Lower leg skin (tissue), 4 donors: ENCODE measurements around the gene SH3BP1. TPM values are rescaled to one million over a fixed set of nuclear protein-coding genes. Genes with fewer than 3 reads are reported as not detected.
A peak's percentile ranks its signal among the peaks of the same experiment; 100 is the strongest.

Source experiments
- DNase-seq, 2 donors: peaks; one replicate each; pipeline ENCODE4 v3.0.0-alpha.2; 2019; ENCODE audit warnings: low spot score in 2 of 2
- H3K4me3 ChIP-seq: fragments of 200-600 bp; sonication (generic); 2 replicates; pipeline ENCODE4 v1.5.1; 2017; ENCODE audit warnings: mild to moderate bottlenecking, low read depth; ENCODE audit not compliant: poor library complexity, severe bottlenecking
- POLR2A ChIP-seq, 2 donors: fragments of 450-650 bp; IDR thresholded peaks; one replicate each; pipeline ENCODE4 v1.6.1; 2016 to 2017; ENCODE audit warnings: antibody characterized with exemption in 2 of 2, mild to moderate bottlenecking in 1 of 2, moderate library complexity in 1 of 2
- WGBS, 2 donors: methylation state at CpG; one replicate each; pipeline ENCODE4 v1.1.5; 2018; 5-methylcytosine and 5-hydroxymethylcytosine counted together
- intact Hi-C: fragments of 100-400 bp; cut with DNase I; formaldehyde crosslinking; loops from one replicate; pipeline ENCODE4 v1.15.0; 2023; ENCODE audit warnings: low total_unique reads
- total RNA-seq, 4 donors: library from RNA; depleted of rRNA; stranded (reverse); fragments of >200 nt; gene quantifications; one replicate each; pipeline ENCODE4 v1.1.0, GENCODE V29; 2016
- TF ChIP-seq, protein P1 (sequence below), 3 donors: fragments of 450-650 bp; IDR thresholded peaks; one replicate each; pipeline ENCODE4 v1.5.1; 2016; ENCODE audit warnings: antibody characterized with exemption in 3 of 3, mild to moderate bottlenecking in 3 of 3, moderate library complexity in 2 of 3

Gene SH3BP1
- total RNA-seq, 4 donors from 2014 or later, result 29.1 to 83.3 (median 60.3) TPM

DNA sequence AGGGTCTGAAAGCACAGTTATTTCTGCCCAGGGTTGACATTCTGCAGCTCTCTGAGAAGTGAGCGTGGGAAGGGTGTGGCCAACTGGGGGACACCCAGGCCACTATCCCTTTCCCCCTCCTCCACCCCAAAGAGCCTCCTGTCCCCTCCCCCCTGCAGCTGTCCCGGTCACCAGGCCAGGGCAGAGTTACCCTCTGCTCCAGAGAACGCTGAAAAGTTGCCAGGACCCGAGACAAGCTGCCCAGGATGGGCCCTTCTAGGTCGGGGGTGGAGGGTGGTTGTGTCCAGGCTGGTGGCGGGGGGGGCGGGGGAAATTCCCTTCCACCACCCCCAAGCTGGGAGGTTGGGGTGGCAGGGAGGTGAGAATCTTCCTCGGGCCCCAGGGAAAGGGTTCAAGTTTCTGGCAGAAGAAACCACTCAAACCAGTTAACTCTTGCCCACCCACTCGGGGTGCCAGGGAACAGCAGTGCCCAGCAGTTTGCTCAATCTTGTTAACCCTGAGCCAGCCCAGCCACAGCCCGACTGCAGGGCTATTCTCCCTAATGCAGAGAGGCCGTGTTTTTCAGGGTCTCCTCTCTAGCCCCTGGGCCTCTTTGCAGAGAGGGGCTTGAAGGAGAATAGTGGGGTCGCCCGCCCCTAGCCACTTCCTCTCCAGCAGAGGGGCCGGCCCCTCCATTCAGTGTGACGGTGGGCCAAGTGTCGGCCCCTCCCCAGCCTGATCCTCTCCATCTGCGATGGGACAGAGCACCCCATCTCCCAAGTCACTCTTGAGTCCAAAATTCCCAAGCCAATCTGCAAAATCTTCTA lies 36.7 kb downstream of the SH3BP1 start:
- no peak for TF ChIP-seq POLR2A (IDR thresholded peaks at IDR 0.05)
- TF ChIP-seq, protein P1, sequence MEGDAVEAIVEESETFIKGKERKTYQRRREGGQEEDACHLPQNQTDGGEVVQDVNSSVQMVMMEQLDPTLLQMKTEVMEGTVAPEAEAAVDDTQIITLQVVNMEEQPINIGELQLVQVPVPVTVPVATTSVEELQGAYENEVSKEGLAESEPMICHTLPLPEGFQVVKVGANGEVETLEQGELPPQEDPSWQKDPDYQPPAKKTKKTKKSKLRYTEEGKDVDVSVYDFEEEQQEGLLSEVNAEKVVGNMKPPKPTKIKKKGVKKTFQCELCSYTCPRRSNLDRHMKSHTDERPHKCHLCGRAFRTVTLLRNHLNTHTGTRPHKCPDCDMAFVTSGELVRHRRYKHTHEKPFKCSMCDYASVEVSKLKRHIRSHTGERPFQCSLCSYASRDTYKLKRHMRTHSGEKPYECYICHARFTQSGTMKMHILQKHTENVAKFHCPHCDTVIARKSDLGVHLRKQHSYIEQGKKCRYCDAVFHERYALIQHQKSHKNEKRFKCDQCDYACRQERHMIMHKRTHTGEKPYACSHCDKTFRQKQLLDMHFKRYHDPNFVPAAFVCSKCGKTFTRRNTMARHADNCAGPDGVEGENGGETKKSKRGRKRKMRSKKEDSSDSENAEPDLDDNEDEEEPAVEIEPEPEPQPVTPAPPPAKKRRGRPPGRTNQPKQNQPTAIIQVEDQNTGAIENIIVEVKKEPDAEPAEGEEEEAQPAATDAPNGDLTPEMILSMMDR (IDR thresholded peaks at IDR 0.05), result no peak
- peak overlapping the region; percentile 40 for H3K4me3 ChIP-seq
- no peak for DNase-seq
- 21 to 23% methylated on average over 15 to 17 of the region's 17 CpGs for WGBS, 2 donors
- intact Hi-C loops, result no loop called here

DNA sequence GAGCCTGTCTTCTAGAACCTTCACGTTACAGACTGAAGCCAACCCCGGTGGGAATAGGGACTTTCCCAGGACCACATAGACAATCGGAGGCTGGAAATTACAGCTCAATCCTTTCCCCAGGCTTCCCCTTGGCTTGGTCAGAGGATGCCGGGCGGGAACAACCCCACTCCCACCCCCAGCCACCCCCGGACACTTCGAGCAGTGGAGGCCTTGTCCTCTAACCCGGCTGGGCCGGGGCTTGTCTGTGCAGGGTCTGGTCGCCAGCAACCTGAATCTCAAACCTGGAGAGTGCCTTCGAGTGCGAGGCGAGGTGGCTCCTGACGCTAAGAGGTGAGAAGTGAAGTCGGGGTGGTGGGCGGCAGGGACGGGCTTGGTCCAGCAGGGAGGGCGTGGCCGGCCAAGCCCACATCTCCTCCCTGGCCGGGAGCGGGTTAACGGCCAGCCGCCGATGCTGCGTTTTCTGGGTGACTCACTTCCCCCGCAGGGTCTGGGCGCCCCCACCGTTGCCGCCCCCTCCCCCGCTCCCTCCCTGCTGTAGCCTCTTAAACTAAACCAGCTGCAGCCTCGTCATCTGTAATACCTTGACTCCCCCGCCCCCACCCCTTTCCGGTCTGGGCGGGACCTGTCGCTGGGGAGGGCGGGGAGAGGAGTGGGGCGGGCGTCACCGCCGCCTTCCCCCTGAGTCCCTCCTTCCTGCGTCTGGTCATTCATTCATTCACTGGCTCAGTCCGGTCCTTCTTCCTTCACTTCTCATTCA lies 37.4 kb downstream of the SH3BP1 start:
- TF ChIP-seq, protein P1 (IDR thresholded peaks at IDR 0.05), result no peak
- TF ChIP-seq POLR2A (IDR thresholded peaks at IDR 0.05), result no peak
- DNase-seq, result peak; percentile 80 to 96
- intact Hi-C loops, result no loop called here
- 0 to 2% methylated on average over 33 to 34 of the region's 42 CpGs for WGBS, 2 donors
- peak overlapping the region; percentile 40 for H3K4me3 ChIP-seq

DNA sequence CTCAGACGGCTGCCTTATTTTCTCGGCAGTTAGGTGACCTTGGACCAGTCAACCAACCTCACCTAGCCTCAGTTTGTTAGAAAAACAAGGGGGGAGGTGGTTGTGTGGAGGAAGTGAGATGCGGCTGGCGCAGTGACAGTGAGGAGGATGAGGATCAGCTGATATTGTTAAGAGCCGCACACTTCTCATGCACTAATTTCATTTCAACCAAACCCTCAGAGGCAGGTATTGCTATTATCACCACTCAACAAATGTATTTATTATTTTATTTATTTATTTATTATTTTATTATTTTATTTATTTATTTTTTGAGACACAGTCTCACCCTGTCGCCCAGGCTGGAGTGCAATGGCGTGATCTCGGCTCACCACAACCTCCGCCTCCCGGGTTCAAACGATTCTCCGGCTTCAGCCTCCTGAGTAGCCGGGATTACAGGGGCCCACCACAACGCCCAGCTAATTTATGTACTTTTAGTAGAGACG lies 38.1 kb downstream of the SH3BP1 start:
- intact Hi-C loops, result no loop called here
- no peak for DNase-seq
- TF ChIP-seq, protein P1 (IDR thresholded peaks at IDR 0.05), result no peak
- no peak for TF ChIP-seq POLR2A (IDR thresholded peaks at IDR 0.05)
- 43 to 58% methylated on average over 15 of the region's 15 CpGs for WGBS, 2 donors
- no peak overlapping the region for H3K4me3 ChIP-seq

DNA sequence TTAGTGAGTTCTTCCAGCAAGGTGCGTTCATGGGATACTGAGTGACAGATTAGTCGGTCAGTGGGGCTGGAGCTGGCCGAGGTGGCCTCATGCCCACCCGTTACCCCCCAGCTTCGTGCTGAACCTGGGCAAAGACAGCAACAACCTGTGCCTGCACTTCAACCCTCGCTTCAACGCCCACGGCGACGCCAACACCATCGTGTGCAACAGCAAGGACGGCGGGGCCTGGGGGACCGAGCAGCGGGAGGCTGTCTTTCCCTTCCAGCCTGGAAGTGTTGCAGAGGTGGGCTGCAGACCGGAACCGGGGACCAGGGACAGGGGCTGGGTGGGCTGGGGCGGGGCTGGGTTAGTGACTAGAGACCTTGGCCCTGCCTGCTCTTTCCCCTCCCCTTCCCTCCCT lies 38.9 kb downstream of the SH3BP1 start:
- DNase-seq, result no peak
- intact Hi-C loops, result no loop called here
- TF ChIP-seq, protein P1 (IDR thresholded peaks at IDR 0.05), result no peak
- TF ChIP-seq POLR2A (IDR thresholded peaks at IDR 0.05), result no peak
- no peak overlapping the region for H3K4me3 ChIP-seq
- WGBS, 2 donors, result 61 to 80% methylated on average over 17 to 18 of the region's 18 CpGs

DNA sequence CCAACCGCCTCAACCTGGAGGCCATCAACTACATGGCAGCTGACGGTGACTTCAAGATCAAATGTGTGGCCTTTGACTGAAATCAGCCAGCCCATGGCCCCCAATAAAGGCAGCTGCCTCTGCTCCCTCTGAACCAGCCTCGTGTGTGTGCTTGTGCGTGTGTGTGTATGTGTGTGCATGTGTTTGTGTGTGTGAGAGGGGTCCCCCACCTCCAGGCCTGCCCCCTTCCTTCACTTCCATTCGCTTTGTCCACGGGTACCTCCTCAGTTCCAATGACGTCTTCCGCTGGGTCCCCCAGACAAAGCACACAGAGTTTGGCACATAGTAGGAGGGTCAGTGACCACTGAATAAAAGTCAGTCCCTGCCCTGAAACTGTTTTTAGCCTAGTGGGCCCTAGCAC lies 40.2 kb downstream of the SH3BP1 start:
- no peak overlapping the region for H3K4me3 ChIP-seq
- WGBS, 2 donors, result 77 to 85% methylated on average over 8 of the region's 8 CpGs
- no peak for DNase-seq
- intact Hi-C loops, result no loop called here
- TF ChIP-seq POLR2A (IDR thresholded peaks at IDR 0.05), result no peak
- TF ChIP-seq, protein P1 (IDR thresholded peaks at IDR 0.05), result no peak
